Measurements from ENCODE around the gene P3H3. TPM values are rescaled to one million over a fixed set of nuclear protein-coding genes. Genes with fewer than 3 reads are reported as not detected.
"Not testable (repeated sequence)": the region's sequence is repeated elsewhere in the genome, so short reads cannot be mapped to it uniquely, and the experiment has no call there.

P3H3 gene
- total RNA-seq, 1 donor from 2014 or later = not detected

DNA sequence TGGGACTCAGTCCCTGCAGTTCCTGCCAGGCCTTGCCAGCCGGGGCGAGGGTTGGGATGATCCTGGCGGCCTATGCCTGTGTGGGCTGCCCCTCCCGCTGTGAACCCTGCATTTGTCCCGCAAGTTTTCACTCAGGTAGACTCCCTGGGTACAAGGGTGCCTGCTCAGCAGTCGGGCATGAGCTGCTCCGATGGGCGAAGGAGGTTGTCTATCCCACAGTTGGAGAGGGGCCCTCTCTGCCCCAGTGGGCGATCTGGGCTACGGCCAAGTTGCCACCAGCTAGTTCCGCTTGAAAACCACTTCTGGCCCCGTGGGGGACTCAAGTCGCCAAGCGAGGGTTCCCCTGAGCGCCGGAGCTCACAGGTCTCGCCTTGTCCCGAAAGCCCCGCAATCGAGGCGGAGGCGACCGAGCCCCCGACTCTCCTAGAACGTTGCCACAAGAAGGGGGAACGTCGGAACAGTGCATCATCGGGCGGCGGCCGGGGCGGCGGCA lies 38.8 kb downstream of the P3H3 start:
- intact Hi-C loops (cut with micrococcal nuclease) = loop anchor here (1.0 to 2.0 kb wide), 3 partner anchors 15 to 772 kb away; partner anchors contain the start of genes LPCAT3 and USP5
- ATAC-seq (ENCODE audit: low read depth) (no peak), DNase-seq (no peak)
- H3K4me1 Mint-ChIP-seq = peaks cover 46% of the 10 kb centered on the region
- H3K27ac Mint-ChIP-seq = peak overlapping the region; percentile 84
- ChIA-PET POLR2A (interaction anchor here (0.8 to 11.1 kb wide), 17 partner anchors 8 to 374 kb away, joined by 3 to 190 read pairs (median 5); partner anchors contain the start of genes C12orf57, CDCA3, COPS7A and MLF2), CTCF (interaction anchor here (1.6 to 3.4 kb wide), 3 partner anchors 14 to 71 kb away, joined by 4 to 34 read pairs (median 6); partner anchors contain the start of genes CDCA3 and USP5)
- H3K27me3 Mint-ChIP-seq = no peaks in the 10 kb centered on the region
- no peak for TF ChIP-seq CTCF (IDR thresholded peaks at IDR 0.05)
- peaks cover 66% of the 10 kb centered on the region for H3K36me3 Mint-ChIP-seq (ENCODE audit: low read depth)
- H3K4me3 Mint-ChIP-seq = peak overlapping the region; percentile 89
- H3K9me3 Mint-ChIP-seq = no peaks in the 10 kb centered on the region

GRCh38 chr12:6867413-6868210 lies 39.4 kb downstream of the P3H3 start, which contains the start of gene TPI1:
Gene TPI1, plus strand, starts transcription at chr12:6867531. Its CDS starts 36 bp downstream, at chr12:6867567.
- no peak for TF ChIP-seq CTCF (IDR thresholded peaks at IDR 0.05)
- POLR2A ChIA-PET = interaction anchor here (0.6 to 11.1 kb wide), 22 partner anchors 9 to 424 kb away, joined by 3 to 190 read pairs (median 3); partner anchors contain the start of genes C12orf57, CDCA3, COPS7A and EMG1

GRCh38 chr12:6868211-6869048 lies 40.2 kb downstream of the P3H3 start:
- Mint-ChIP-seq H3K27ac (peak overlapping the region; percentile 75), H3K27me3 (no peaks in the 10 kb centered on the region), H3K36me3 (ENCODE audit: low read depth) (peaks cover 62% of the 10 kb centered on the region), H3K4me3 (peak overlapping the region; percentile 88), H3K4me1 (peaks cover 51% of the 10 kb centered on the region), H3K9me3 (no peaks in the 10 kb centered on the region)
- no peak for ATAC-seq (ENCODE audit: low read depth)
- POLR2A ChIA-PET = interaction anchor here (0.6 to 11.1 kb wide), 19 partner anchors 10 to 375 kb away, joined by 3 to 190 read pairs (median 7); partner anchors contain the start of genes C12orf57, CDCA3, COPS7A and EMG1
- DNase-seq = no peak
- CTCF ChIA-PET = interaction anchor here (0.6 to 3.4 kb wide), 20 partner anchors 10 to 275 kb away, joined by 3 to 34 read pairs (median 6); partner anchors contain the start of genes C12orf57, C1RL, CDCA3 and MLF2
- intact Hi-C loops (cut with micrococcal nuclease) = loop anchor here (1.0 kb wide), 6 partner anchors 70 to 245 kb away; partner anchors contain the start of genes C12orf57, C1R and C1RL
- TF ChIP-seq CTCF (IDR thresholded peaks at IDR 0.05) = no peak

More at GRCh38 chr12:6867413-6868210, 39.4 kb downstream of the P3H3 start, which contains the start of gene TPI1:
- H3K27me3 Mint-ChIP-seq = no peaks in the 10 kb centered on the region
- H3K4me1 Mint-ChIP-seq = peaks cover 51% of the 10 kb centered on the region
- H3K27ac Mint-ChIP-seq = peak within 1 kb of the TSS; percentile 84
- H3K4me3 Mint-ChIP-seq = peak within 1 kb of the TSS; percentile 89
- CTCF ChIA-PET = interaction anchor here (0.6 to 3.4 kb wide), 6 partner anchors 15 to 241 kb away, joined by 4 to 34 read pairs (median 8); partner anchors contain the start of genes C1RL, CDCA3, MLF2 and USP5
- H3K9me3 Mint-ChIP-seq = no peaks in the 10 kb centered on the region
- DNase-seq (peak; percentile 65), ATAC-seq (ENCODE audit: low read depth) (peak; percentile 78)
- peaks cover 66% of the 10 kb centered on the region for H3K36me3 Mint-ChIP-seq (ENCODE audit: low read depth)
- intact Hi-C loops (cut with micrococcal nuclease) = loop anchor here (1.0 to 2.0 kb wide), 3 partner anchors 15 to 771 kb away; partner anchors contain the start of genes LPCAT3 and USP5

GRCh38 chr12:6869049-6870021 lies 41.1 kb downstream of the P3H3 start:
- intact Hi-C loops (cut with micrococcal nuclease) = loop anchor here (1.0 kb wide), 6 partner anchors 69 to 244 kb away; partner anchors contain the start of genes C12orf57, C1R and C1RL
- peak overlapping the region; percentile 75 for H3K27ac Mint-ChIP-seq
- H3K36me3 Mint-ChIP-seq (ENCODE audit: low read depth) = peaks cover 53% of the 10 kb centered on the region
- TF ChIP-seq CTCF (IDR thresholded peaks at IDR 0.05) = peak; percentile 75
- H3K9me3 Mint-ChIP-seq = no peaks in the 10 kb centered on the region
- H3K4me3 Mint-ChIP-seq = peak overlapping the region; percentile 88
- DNase-seq (peak; percentile 71), ATAC-seq (ENCODE audit: low read depth) (no peak)
- H3K4me1 Mint-ChIP-seq = peaks cover 54% of the 10 kb centered on the region
- ChIA-PET POLR2A (interaction anchor here (0.7 to 11.1 kb wide), 15 partner anchors 16 to 243 kb away, joined by 3 to 190 read pairs (median 6); partner anchors contain the start of genes C12orf57, CDCA3, COPS7A and EMG1), CTCF (interaction anchor here (0.5 to 3.4 kb wide), 33 partner anchors 10 to 275 kb away, joined by 3 to 34 read pairs (median 4); partner anchors contain the start of genes C12orf57, C1RL, CDCA3 and ENO2)
- no peaks in the 10 kb centered on the region for H3K27me3 Mint-ChIP-seq

DNA sequence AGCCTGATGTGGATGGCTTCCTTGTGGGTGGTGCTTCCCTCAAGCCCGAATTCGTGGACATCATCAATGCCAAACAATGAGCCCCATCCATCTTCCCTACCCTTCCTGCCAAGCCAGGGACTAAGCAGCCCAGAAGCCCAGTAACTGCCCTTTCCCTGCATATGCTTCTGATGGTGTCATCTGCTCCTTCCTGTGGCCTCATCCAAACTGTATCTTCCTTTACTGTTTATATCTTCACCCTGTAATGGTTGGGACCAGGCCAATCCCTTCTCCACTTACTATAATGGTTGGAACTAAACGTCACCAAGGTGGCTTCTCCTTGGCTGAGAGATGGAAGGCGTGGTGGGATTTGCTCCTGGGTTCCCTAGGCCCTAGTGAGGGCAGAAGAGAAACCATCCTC lies 42.1 kb downstream of the P3H3 start:
- DNase-seq; H3K27me3 Mint-ChIP-seq; intact Hi-C loops (cut with micrococcal nuclease); H3K27ac Mint-ChIP-seq; ATAC-seq (ENCODE audit: low read depth); H3K9me3 Mint-ChIP-seq; H3K4me3 Mint-ChIP-seq: not testable (repeated sequence)
- Mint-ChIP-seq H3K36me3 (ENCODE audit: low read depth) (peaks cover 44% of the 10 kb centered on the region), H3K4me1 (peaks cover 54% of the 10 kb centered on the region)
- ChIA-PET CTCF (interaction anchor here (1.0 to 2.7 kb wide), 9 partner anchors 21 to 238 kb away, joined by 3 to 23 read pairs (median 4); partner anchors contain the start of genes C12orf57, C1RL, PTPN6 and RNU7-1), POLR2A (interaction anchor here (0.8 to 11.1 kb wide), 3 partner anchors 17 to 68 kb away, joined by 5 to 190 read pairs (median 10); partner anchors contain the start of genes CDCA3 and USP5)
